ENCODE data around the gene MFAP4. TPM values are rescaled to one million over a fixed set of nuclear protein-coding genes. Genes with fewer than 3 reads are reported as not detected.

Gene MFAP4
- total and polyA plus RNA-seq, 9 of the 15 experiments (the other 6 are each of a cell fraction or from before 2014, with no cell fraction given), result 0.07 to 0.24 TPM; not detected in 7

DNA sequence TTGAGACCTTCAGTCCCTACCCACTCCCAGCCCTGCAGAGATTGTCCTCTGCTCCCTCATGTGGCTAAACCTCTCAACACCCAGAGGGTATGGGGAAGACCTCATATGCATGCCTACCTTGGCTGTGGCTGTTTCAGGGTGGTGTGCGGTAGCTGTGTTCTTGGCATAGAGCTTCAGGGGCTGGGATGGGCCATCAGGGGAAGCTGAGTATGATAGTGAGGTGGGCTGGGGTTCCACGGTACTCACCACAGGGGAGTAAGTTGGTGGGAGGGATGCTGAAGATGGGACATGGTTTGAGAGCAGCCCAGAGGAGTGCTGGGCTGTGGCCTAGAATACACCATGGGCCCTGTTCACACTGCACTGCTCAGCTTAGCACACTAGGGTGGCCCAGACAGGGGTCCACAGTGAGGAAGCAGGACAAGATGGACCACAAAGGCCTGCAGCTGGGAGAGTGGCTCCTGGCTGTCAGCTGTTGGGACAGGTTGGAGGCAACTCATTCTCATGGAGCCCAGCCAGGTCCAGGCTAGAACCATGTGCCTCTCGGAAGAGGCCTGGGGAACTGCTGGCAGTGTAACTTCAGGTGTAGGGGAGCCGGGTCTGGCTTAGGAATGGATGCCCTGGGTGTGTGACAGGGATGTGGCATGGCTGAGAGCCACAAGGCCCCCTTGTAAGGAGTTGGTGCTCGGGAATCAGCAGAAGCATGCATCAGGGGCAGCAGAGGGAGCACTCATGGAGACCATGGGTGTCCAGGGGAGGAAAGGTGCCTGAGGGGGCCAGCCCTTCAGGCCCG lies 3.1 kb downstream of the MFAP4 start:
- no peak for ATAC-seq

More for the DNA sequence above, 3.1 kb downstream of the MFAP4 start:
- CTCF ChIA-PET (ENCODE audit: low intra/inter-chr PET ratio), result no interaction called here
- peaks cover 3 to 32% of the 10 kb centered on the region in 2 experiments; a peak in 4 of 5 replicates for H3K4me1 ChIP-seq (replicated peaks in 1 of 2; ENCODE audit: control insufficient read depth in 2 of 2, insufficient read depth in 2 of 2, low read length in 2 of 2)
- H3K4me3 ChIP-seq, result no peak overlapping the region
- no peaks in the 10 kb centered on the region for H3K9me3 ChIP-seq (replicated peaks; ENCODE audit: control insufficient read depth, insufficient read depth, low read depth, low read length)
- no peaks in the 10 kb centered on the region for H4K20me1 ChIP-seq (replicated peaks; ENCODE audit: control insufficient read depth, insufficient read depth, low read length)
- peaks cover 21% of the 10 kb centered on the region; the same call in 2 of the 3 replicates for H3K36me3 ChIP-seq (ENCODE audit: control insufficient read depth, insufficient read depth, low read length)
- POLR2A ChIA-PET, result no interaction called here
- H3K27ac ChIP-seq (ENCODE audit: extremely low read depth, low read depth, low read length), result no peak overlapping the region; the same call in 2 of the 3 replicates
- no peak for FAIRE-seq
- whole genome bisulfite sequencing (ENCODE audit: insufficient coverage, low coverage, missing lambda C conversion rate), result 83% methylated on average over 5 of the region's 6 CpGs
- H3K4me2 ChIP-seq (ENCODE audit: insufficient read depth, low read length), result no peak overlapping the region
- no peaks in the 10 kb centered on the region for H3K9me1 ChIP-seq (ENCODE audit: control insufficient read depth, insufficient read depth, low read length)
- intact Hi-C loops (cut with micrococcal nuclease) (no loop called here), in situ Hi-C loops (cut with MboI) (no loop called here)
- no peak for DNase-seq (ENCODE audit: extremely low read depth in 1 of 4, low spot score in 3 of 4)
- no peak overlapping the region; a peak in 1 of 4 replicates for H3K9ac ChIP-seq (ENCODE audit: insufficient read depth in 1 of 2, low read depth in 2 of 2, low read length in 2 of 2)
- no peak for TF ChIP-seq CREBBP (IDR thresholded peaks at IDR 0.05; ENCODE audit: low read depth, low read length)
- TF ChIP-seq, protein P1, sequence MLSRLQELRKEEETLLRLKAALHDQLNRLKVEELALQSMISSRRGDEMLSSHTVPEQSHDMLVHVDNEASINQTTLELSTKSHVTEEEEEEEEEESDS (CRISPR knock-in tag; IDR thresholded peaks at IDR 0.05), result no peak
- no peak for TF ChIP-seq TRIM24 (IDR thresholded peaks at IDR 0.05)
- TF ChIP-seq FOXJ3 (CRISPR knock-in tag; IDR thresholded peaks at IDR 0.05), result no peak
- TF ChIP-seq TCF3 (CRISPR knock-in tag; IDR thresholded peaks at IDR 0.05), result no peak
- no peak for TF ChIP-seq ZNF830 (CRISPR knock-in tag; IDR thresholded peaks at IDR 0.05)
- no peak for TF ChIP-seq IRF9 (tag; IDR thresholded peaks at IDR 0.05)
- no TSS peak for BruUV-seq (replicated peaks)
- no peaks in the 10 kb centered on the region for H3K27me3 ChIP-seq (ENCODE audit: control insufficient read depth in 2 of 2, insufficient read depth in 2 of 2, low read length in 2 of 2)
- H2AFZ ChIP-seq (ENCODE audit: low read depth, low read length), result no peak overlapping the region
- H3K79me2 ChIP-seq (ENCODE audit: control insufficient read depth, insufficient read depth, low read length), result peaks cover 6% of the 10 kb centered on the region; the same call in 2 of the 3 replicates
